ENCODE data around the gene CFAP45. TPM values are rescaled to one million over a fixed set of nuclear protein-coding genes. Genes with fewer than 3 reads are reported as not detected.

CFAP45 gene
- total RNA-seq, 2 donors from 2014 or later: 1.2 to 2.2 TPM

DNA sequence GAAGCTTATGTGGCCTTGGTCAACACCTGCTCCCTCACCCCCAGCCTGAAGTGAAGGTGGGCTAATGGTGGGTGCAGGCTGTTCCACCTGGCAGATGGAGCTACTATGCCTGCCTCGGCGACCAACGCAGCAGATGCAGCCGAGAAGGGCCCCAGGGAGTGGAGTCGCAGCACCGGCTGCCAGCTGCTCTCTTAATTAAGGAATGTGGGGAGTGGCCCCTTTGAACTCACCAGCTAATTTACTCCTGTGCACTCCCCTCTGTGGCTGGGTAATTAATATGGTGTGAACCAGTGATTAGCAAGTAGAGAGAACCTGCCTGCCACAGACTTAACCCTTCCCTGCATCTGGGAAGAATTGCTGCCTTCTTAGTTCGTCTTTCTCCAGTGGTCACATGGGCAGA lies 76.6 kb downstream of the CFAP45 start:
- no peak for DNase-seq (ENCODE audit: low spot score)
- intact Hi-C loops (cut with DNase I): no loop called here

Small RNAs within 50 kb of the gene (microRNA-seq; reads per million reads assigned to microRNA genes)
- 0 reads per million in 2 donors for gene MIR4259 (ENCODE audit: borderline microRNAs expressed in 2 of 2)

Other genes starting within 250 kb of the CFAP45 start
- gene CRP, start 185.6 kb downstream of the CFAP45 start, total RNA-seq: under 1 TPM; 0.33 to 0.65 TPM
- gene DUSP23, start 119.2 kb downstream of the CFAP45 start, total RNA-seq: 10 to 100 TPM; 36.0 to 36.9 TPM
- under 1 TPM; 0.29 to 0.42 TPM for gene FCRL6, start 97.8 kb downstream of the CFAP45 start, total RNA-seq
- gene SLAMF8, start 73.3 kb downstream of the CFAP45 start, total RNA-seq: 10 to 100 TPM in 1 of 2 donors, 1 to 10 TPM in 1; 4.8 to 10.5 TPM
- gene VSIG8, start 37.5 kb downstream of the CFAP45 start, total RNA-seq: under 1 TPM in 1 of 2 donors, not detected in 1; 0.19 TPM
- gene TAGLN2, start 25.3 kb upstream of the CFAP45 start, total RNA-seq: 100 to 1,000 TPM; 237 to 244 TPM
- gene IGSF9, start 45.4 kb upstream of the CFAP45 start, total RNA-seq: under 1 TPM; 0.10 to 0.42 TPM
- under 1 TPM in 1 of 2 donors, not detected in 1; 0.38 TPM for gene SLAMF9, start 54.1 kb upstream of the CFAP45 start, total RNA-seq
- gene PIGM, start 131.8 kb upstream of the CFAP45 start, total RNA-seq: 1 to 10 TPM; 5.5 to 6.3 TPM
- gene KCNJ10, start 170.0 kb upstream of the CFAP45 start, total RNA-seq: under 1 TPM in 1 of 2 donors, not detected in 1; 0.19 TPM
- not detected for gene KCNJ9, start 181.4 kb upstream of the CFAP45 start, total RNA-seq
- gene IGSF8, start 198.5 kb upstream of the CFAP45 start, total RNA-seq: 10 to 100 TPM; 16.0 to 17.4 TPM
- gene ATP1A2, start 215.6 kb upstream of the CFAP45 start, total RNA-seq: 10 to 100 TPM in 1 of 2 donors, 1 to 10 TPM in 1; 4.1 to 10.8 TPM

Data from posterior vena cava (tissue), 2 donors.